AG09319 (cell line): ENCODE results near the gene ZBTB24.

Experiments
- DNase-seq: peaks from one replicate; pipeline ENCODE4 v3.0.0-alpha.2; 2010; ENCODE audit warnings: low read depth; ENCODE audit errors: extremely low read depth
- CTCF ChIP-seq: IDR thresholded peaks from 2 replicates; pipeline ENCODE4 v1.5.1; 2011; ENCODE audit warnings: low read depth, mild to moderate bottlenecking, inconsistent platforms, low read length, moderate library complexity

Gene ZBTB24

GRCh38 chr6:109424946-109425345 is 58.1 kb downstream of the ZBTB24 start:
- no peak for DNase-seq

GRCh38 chr6:109421184-109421583 is 61.8 kb downstream of the ZBTB24 start:
- TF ChIP-seq CTCF, result no peak

More at GRCh38 chr6:109424946-109425345, 58.1 kb downstream of the ZBTB24 start:
- no peak for TF ChIP-seq CTCF

GRCh38 chr6:109420751-109421150 is 62.3 kb downstream of the ZBTB24 start:
- no peak for DNase-seq
- TF ChIP-seq CTCF, result no peak

More at GRCh38 chr6:109421184-109421583, 61.8 kb downstream of the ZBTB24 start:
- no peak for DNase-seq

GRCh38 chr6:109417646-109418045 is 65.4 kb downstream of the ZBTB24 start:
- DNase-seq, result no peak
- TF ChIP-seq CTCF, result no peak
